Panc1 (cell line): ENCODE measurements around the gene ADARB2. TPM values are rescaled to one million over a fixed set of nuclear protein-coding genes. Genes with fewer than 3 reads are reported as not detected.

Experiments used
- ATAC-seq: fragments of 200-7000 bp; cut with Tn5 transposase; 2 replicates; pipeline ENCODE4 v1.9.1; 2020; ENCODE audit warnings: mild to moderate bottlenecking, moderate library complexity
- BruUV-seq: library from RNA; stranded (reverse); fragments of 400-500 nt; replicated peaks from 2 replicates; lab custom pipeline; 2021; lab: Mats Ljungman, UMichigan
- CTCF ChIA-PET: fragments of 300-600 bp; sonication (Branson Sonifier 250); formaldehyde crosslinking; loops from one replicate; lab custom pipeline; 2022; ENCODE audit warnings: antibody characterized with exemption; lab: Charles Lee
- POLR2A ChIA-PET: fragments of 300-600 bp; sonication (Branson Sonifier 250); formaldehyde crosslinking; loops from one replicate; lab custom pipeline; 2022; ENCODE audit warnings: antibody characterized with exemption; lab: Charles Lee
- DNase-seq: peaks from one replicate; pipeline ENCODE4 v3.0.0-alpha.2; 2010; ENCODE audit warnings: low read depth, low spot score
- H3K27ac ChIP-seq: 2 replicates; pipeline ENCODE4 v1.5.1; 2011; ENCODE audit warnings: mild to moderate bottlenecking, low read length, inconsistent platforms
- H3K27me3 ChIP-seq: fragments of 200-500 bp; sonication (Bioruptor generic); 2 replicates; pipeline ENCODE4 v1.6.0; 2014; ENCODE audit warnings: low read length, inconsistent platforms; ENCODE audit not compliant: control insufficient read depth, insufficient read depth
- H3K36me3 ChIP-seq: fragments of 200-500 bp; sonication (Bioruptor generic); 2 replicates; pipeline ENCODE4 v1.5.1; 2014; ENCODE audit warnings: inconsistent platforms, mild to moderate bottlenecking, low read length, moderate library complexity; ENCODE audit not compliant: control insufficient read depth, insufficient read depth
- H3K4me1 ChIP-seq: 2 replicates; pipeline ENCODE4 v1.5.1; 2011; ENCODE audit warnings: inconsistent platforms, mild to moderate bottlenecking, low read length, moderate library complexity; ENCODE audit not compliant: control insufficient read depth, insufficient read depth
- H3K4me3 ChIP-seq, 2 experiments: 2 replicates each; pipeline ENCODE4 v1.5.1; 2011 to 2012; ENCODE audit warnings: low read depth in 2 of 2, low read length in 2 of 2, mild to moderate bottlenecking in 2 of 2, inconsistent platforms in 1 of 2, moderate library complexity in 1 of 2
- H3K9me3 ChIP-seq: fragments of 200-500 bp; sonication (Bioruptor generic); 2 replicates; pipeline ENCODE4 v1.5.1; 2014; ENCODE audit warnings: low read depth, mild to moderate bottlenecking, inconsistent platforms, low read length, moderate library complexity; ENCODE audit not compliant: control insufficient read depth, insufficient read depth
- POLR2AphosphoS5 ChIP-seq: IDR thresholded peaks from 2 replicates; pipeline ENCODE4 v1.6.1; 2012; ENCODE audit warnings: mild to moderate bottlenecking, low read depth, low read length, moderate library complexity
- REST ChIP-seq, 2 experiments: IDR thresholded peaks; 2 replicates each; pipeline ENCODE4 v1.6.1; 2011 to 2012; ENCODE audit warnings: low read depth in 2 of 2, control low read depth in 1 of 2, low read length in 1 of 2, mild to moderate bottlenecking in 1 of 2, moderate library complexity in 1 of 2; ENCODE audit not compliant: insufficient read depth in 1 of 2
- SIN3A ChIP-seq: IDR thresholded peaks from 2 replicates; pipeline ENCODE4 v1.6.1; 2012; ENCODE audit warnings: low read depth, mild to moderate bottlenecking, low read length, moderate library complexity, borderline replicate concordance; ENCODE audit not compliant: insufficient read depth
- TCF7L2 ChIP-seq: IDR thresholded peaks from 2 replicates; pipeline ENCODE4 v1.6.1; 2011; ENCODE audit warnings: mild to moderate bottlenecking, low read depth, low read length, inconsistent platforms
- in situ Hi-C: cut with HindIII; loops from 2 replicates; pipeline ENCODE4 v1.10.0; 2016; ENCODE audit warnings: low sequenced_read_pairs, low pct_unique_long_range_greater_than_20kb
- intact Hi-C: fragments of 100-400 bp; cut with micrococcal nuclease; formaldehyde crosslinking; loops from one replicate; pipeline ENCODE4 v1.10.0; 2022; ENCODE audit not compliant: unreplicated experiment
- total RNA-seq: library from RNA; stranded (reverse); gene quantifications from one replicate; pipeline ENCODE4 v1.2.1, GENCODE V29; 2021; ENCODE audit not compliant: unreplicated experiment
- TF ChIP-seq, protein P1 (sequence below): fragments of 450-650 bp; IDR thresholded peaks from 2 replicates; pipeline ENCODE4 v1.5.1; 2017; ENCODE audit warnings: mild to moderate bottlenecking

ADARB2 gene
- total RNA-seq, 1 experiment from 2014 or later = 0.31 TPM

- no peak overlapping the region for H3K4me3 ChIP-seq
- no peak for DNase-seq
- BruUV-seq = no TSS peak
- no peak for TF ChIP-seq SIN3A
- TF ChIP-seq POLR2AphosphoS5 = no peak
- TF ChIP-seq, protein P1, sequence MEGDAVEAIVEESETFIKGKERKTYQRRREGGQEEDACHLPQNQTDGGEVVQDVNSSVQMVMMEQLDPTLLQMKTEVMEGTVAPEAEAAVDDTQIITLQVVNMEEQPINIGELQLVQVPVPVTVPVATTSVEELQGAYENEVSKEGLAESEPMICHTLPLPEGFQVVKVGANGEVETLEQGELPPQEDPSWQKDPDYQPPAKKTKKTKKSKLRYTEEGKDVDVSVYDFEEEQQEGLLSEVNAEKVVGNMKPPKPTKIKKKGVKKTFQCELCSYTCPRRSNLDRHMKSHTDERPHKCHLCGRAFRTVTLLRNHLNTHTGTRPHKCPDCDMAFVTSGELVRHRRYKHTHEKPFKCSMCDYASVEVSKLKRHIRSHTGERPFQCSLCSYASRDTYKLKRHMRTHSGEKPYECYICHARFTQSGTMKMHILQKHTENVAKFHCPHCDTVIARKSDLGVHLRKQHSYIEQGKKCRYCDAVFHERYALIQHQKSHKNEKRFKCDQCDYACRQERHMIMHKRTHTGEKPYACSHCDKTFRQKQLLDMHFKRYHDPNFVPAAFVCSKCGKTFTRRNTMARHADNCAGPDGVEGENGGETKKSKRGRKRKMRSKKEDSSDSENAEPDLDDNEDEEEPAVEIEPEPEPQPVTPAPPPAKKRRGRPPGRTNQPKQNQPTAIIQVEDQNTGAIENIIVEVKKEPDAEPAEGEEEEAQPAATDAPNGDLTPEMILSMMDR = no peak
- no peak for TF ChIP-seq TCF7L2
- TF ChIP-seq REST (IDR thresholded peaks at IDR 0.05; ENCODE audit: insufficient read depth in 1 of 2, low read depth in 2 of 2, low read length in 1 of 2) = no peak
- peaks cover 2% of the 10 kb centered on the region; the same call in 1 of the 2 replicates for H3K27me3 ChIP-seq
- H3K4me1 ChIP-seq = no peaks in the 10 kb centered on the region
- intact Hi-C loops = no loop called here
- ChIA-PET CTCF (no interaction called here), POLR2A (no interaction called here)
- no peaks in the 10 kb centered on the region for H3K9me3 ChIP-seq
- no peak overlapping the region for H3K27ac ChIP-seq
- ATAC-seq = no peak
- in situ Hi-C loops = no loop called here
- no peaks in the 10 kb centered on the region for H3K36me3 ChIP-seq
Observed at GRCh38 chr10:1485357-1485756, 252.0 kb downstream of the ADARB2 start.

GRCh38 chr10:1483826-1484225 lies 253.5 kb downstream of the ADARB2 start:
- intact Hi-C loops (no loop called here), in situ Hi-C loops (no loop called here)
- Histone ChIP-seq H3K27me3 (peaks cover 5% of the 10 kb centered on the region), H3K4me3 (no peak overlapping the region), H3K4me1 (no peaks in the 10 kb centered on the region), H3K27ac (no peak overlapping the region), H3K9me3 (no peaks in the 10 kb centered on the region), H3K36me3 (no peaks in the 10 kb centered on the region)
- POLR2A ChIA-PET = no interaction called here
- DNase-seq (no peak), ATAC-seq (no peak)
- TF ChIP-seq REST (IDR thresholded peaks at IDR 0.05; ENCODE audit: insufficient read depth in 1 of 2, low read depth in 2 of 2, low read length in 1 of 2) (no peak), TCF7L2 (no peak), POLR2AphosphoS5 (no peak), SIN3A (no peak)
- TF ChIP-seq, protein P1 = no peak
- CTCF ChIA-PET = no interaction called here
- BruUV-seq = no TSS peak
